Measurements from ENCODE around the gene GPC6.
A peak's percentile ranks its signal among the peaks of the same experiment; 100 is the strongest.

The GPC6 gene

GRCh38 chr13:94408314-94409036, 1181.9 kb downstream of the GPC6 start:
- DNase-seq: no peak

- no peak for DNase-seq
Observed at GRCh38 chr13:94411747-94412146, 1185.1 kb downstream of the GPC6 start.

- peak; percentile 35 for DNase-seq
Observed at GRCh38 chr13:94412870-94413597, 1186.4 kb downstream of the GPC6 start.

- no peak for DNase-seq
Observed at GRCh38 chr13:94413598-94413944, 1187.0 kb downstream of the GPC6 start.

- peak; percentile 11 for DNase-seq
Observed at GRCh38 chr13:94414141-94414540, 1187.5 kb downstream of the GPC6 start.

GRCh38 chr13:94414708-94415107, 1188.1 kb downstream of the GPC6 start:
- DNase-seq: peak; percentile 81

- peak; percentile 91 for DNase-seq
Observed at GRCh38 chr13:94415500-94416237, 1189.1 kb downstream of the GPC6 start.

GRCh38 chr13:94416454-94417080, 1190.0 kb downstream of the GPC6 start:
- DNase-seq: peak; percentile 91

- no peak for DNase-seq
Observed at GRCh38 chr13:94417294-94417693, 1190.7 kb downstream of the GPC6 start.

GRCh38 chr13:94419304-94419924, 1192.8 kb downstream of the GPC6 start:
- DNase-seq: no peak

- no peak for DNase-seq
Observed at GRCh38 chr13:94419925-94420305, 1193.3 kb downstream of the GPC6 start.

- peak; percentile 89 for DNase-seq
Observed at GRCh38 chr13:94427313-94427953, 1200.8 kb downstream of the GPC6 start.

- no peak for DNase-seq
Observed at GRCh38 chr13:94431574-94431973, 1205.0 kb downstream of the GPC6 start.

GRCh38 chr13:94431987-94432386, 1205.4 kb downstream of the GPC6 start:
- no peak for DNase-seq

- peak; percentile 91 for DNase-seq
Observed at GRCh38 chr13:94433055-94433961, 1206.7 kb downstream of the GPC6 start.

- DNase-seq: peak; percentile 82
Observed at GRCh38 chr13:94435604-94436226, 1209.1 kb downstream of the GPC6 start.

- DNase-seq: no peak
Observed at GRCh38 chr13:94444826-94445225, 1218.2 kb downstream of the GPC6 start.

- no peak for DNase-seq
Observed at GRCh38 chr13:94454334-94454733, 1227.7 kb downstream of the GPC6 start.

GRCh38 chr13:94454906-94455305, 1228.3 kb downstream of the GPC6 start:
- no peak for DNase-seq

GRCh38 chr13:94455414-94455813, 1228.8 kb downstream of the GPC6 start:
- no peak for DNase-seq
